ENCODE data around the gene EGLN3. TPM values are rescaled to one million over a fixed set of nuclear protein-coding genes. Genes with fewer than 3 reads are reported as not detected.
"Not testable (repeated sequence)": the region's sequence is repeated elsewhere in the genome, so short reads cannot be mapped to it uniquely, and the experiment has no call there.

The EGLN3 gene
- polyA plus RNA-seq, 2 of the 4 experiments (the other 2 are of a cell fraction): 3.5 to 15.4 TPM

DNA sequence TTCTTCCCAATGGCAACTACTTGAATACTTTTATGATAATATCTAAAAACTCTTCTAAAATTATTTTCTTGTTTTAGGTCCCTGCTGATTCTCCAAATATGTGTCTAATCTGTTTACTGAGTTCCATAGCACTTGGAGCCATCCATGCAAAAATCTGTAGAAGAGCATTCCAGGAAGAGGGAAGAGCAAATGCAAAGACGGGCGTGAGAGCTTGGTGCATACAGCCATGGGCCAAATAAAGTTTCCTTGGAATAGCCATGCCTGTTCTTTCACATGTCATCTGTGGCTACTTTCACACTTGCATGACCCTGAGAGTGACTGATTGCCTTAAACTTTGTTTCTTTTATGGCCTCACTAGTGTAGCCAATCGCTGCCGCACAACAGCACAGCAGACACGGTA is 13.0 kb upstream of the EGLN3 start:
- DNase-seq (ENCODE audit: low read depth in 1 of 2, low spot score in 1 of 2) (no peak), ATAC-seq (no peak), FAIRE-seq (no peak)
- TF ChIP-seq, protein P1, sequence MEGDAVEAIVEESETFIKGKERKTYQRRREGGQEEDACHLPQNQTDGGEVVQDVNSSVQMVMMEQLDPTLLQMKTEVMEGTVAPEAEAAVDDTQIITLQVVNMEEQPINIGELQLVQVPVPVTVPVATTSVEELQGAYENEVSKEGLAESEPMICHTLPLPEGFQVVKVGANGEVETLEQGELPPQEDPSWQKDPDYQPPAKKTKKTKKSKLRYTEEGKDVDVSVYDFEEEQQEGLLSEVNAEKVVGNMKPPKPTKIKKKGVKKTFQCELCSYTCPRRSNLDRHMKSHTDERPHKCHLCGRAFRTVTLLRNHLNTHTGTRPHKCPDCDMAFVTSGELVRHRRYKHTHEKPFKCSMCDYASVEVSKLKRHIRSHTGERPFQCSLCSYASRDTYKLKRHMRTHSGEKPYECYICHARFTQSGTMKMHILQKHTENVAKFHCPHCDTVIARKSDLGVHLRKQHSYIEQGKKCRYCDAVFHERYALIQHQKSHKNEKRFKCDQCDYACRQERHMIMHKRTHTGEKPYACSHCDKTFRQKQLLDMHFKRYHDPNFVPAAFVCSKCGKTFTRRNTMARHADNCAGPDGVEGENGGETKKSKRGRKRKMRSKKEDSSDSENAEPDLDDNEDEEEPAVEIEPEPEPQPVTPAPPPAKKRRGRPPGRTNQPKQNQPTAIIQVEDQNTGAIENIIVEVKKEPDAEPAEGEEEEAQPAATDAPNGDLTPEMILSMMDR (IDR thresholded peaks at IDR 0.05): no peak
- TF ChIP-seq EHF (CRISPR knock-in tag; IDR thresholded peaks at IDR 0.05) (no peak), TFCP2L1 (CRISPR knock-in tag; IDR thresholded peaks at IDR 0.05) (no peak), FOSB (CRISPR knock-in tag; IDR thresholded peaks at IDR 0.05) (no peak), CHD2 (IDR thresholded peaks at IDR 0.05; ENCODE audit: low read length, partially characterized antibody) (no peak), JUNB (IDR thresholded peaks at IDR 0.05) (no peak), JUN (IDR thresholded peaks at IDR 0.05) (no peak), HDAC2 (IDR thresholded peaks at IDR 0.05) (no peak), SREBF2 (IDR thresholded peaks at IDR 0.05) (no peak), GATA3 (IDR thresholded peaks at IDR 0.05; ENCODE audit: borderline replicate concordance) (no peak), RARB (CRISPR knock-in tag; IDR thresholded peaks at IDR 0.05) (no peak), SMC3 (IDR thresholded peaks at IDR 0.05) (no peak), MYC (IDR thresholded peaks at IDR 0.05; ENCODE audit: borderline replicate concordance, low read length) (no peak), ZFP36 (IDR thresholded peaks at IDR 0.05; ENCODE audit: borderline replicate concordance, partially characterized antibody) (no peak), NFE2L2 (conservative IDR thresholded peaks at IDR 0.05; ENCODE audit: low read length) (no peak), MAZ (IDR thresholded peaks at IDR 0.05; ENCODE audit: borderline replicate concordance, low read depth, low read length) (no peak)
- TF ChIP-seq, protein P2, sequence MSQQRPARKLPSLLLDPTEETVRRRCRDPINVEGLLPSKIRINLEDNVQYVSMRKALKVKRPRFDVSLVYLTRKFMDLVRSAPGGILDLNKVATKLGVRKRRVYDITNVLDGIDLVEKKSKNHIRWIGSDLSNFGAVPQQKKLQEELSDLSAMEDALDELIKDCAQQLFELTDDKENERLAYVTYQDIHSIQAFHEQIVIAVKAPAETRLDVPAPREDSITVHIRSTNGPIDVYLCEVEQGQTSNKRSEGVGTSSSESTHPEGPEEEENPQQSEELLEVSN (IDR thresholded peaks at IDR 0.05; ENCODE audit: borderline replicate concordance, low read depth): no peak
- TF ChIP-seq, protein P3, sequence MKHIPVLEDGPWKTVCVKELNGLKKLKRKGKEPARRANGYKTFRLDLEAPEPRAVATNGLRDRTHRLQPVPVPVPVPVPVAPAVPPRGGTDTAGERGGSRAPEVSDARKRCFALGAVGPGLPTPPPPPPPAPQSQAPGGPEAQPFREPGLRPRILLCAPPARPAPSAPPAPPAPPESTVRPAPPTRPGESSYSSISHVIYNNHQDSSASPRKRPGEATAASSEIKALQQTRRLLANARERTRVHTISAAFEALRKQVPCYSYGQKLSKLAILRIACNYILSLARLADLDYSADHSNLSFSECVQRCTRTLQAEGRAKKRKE (CRISPR knock-in tag; IDR thresholded peaks at IDR 0.05; ENCODE audit: low read depth): no peak
- H3K4me2 ChIP-seq: no peak overlapping the region
- H3K4me3 ChIP-seq: no peak overlapping the region
- 92% methylated on average over 5 of the region's 5 CpGs for WGBS (ENCODE audit: missing lambda C conversion rate)
- H3K9me3 ChIP-seq: no peaks in the 10 kb centered on the region
- CTCF ChIA-PET: interaction anchor here (1.8 kb wide), 1 partner anchor 135 kb away, joined by 10 read pairs; no protein-coding TSS in a partner anchor
- no peak overlapping the region for H3K27ac ChIP-seq
- H3K4me1 ChIP-seq: no peaks in the 10 kb centered on the region
- POLR2A ChIA-PET: no interaction called here

DNA sequence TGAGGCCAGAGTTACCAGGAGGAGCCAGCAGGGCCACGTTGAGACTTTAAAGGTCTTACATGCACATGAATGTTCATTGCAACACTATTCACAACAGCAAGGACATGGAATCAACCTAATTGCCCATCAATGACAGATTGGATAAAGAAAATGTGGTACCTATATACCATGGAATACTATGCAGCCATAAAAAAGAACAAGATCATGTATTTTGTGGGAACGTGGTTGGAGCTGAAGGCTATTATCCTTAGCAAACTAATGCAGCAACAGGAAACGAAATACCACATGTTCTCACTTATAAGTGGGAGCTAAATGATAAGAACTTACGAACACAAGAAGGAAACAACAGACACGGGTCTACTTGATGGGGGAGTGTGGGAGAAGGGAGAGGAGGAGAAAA is 11.6 kb upstream of the EGLN3 start:
- H3K4me1 ChIP-seq; ATAC-seq; H3K4me2 ChIP-seq; DNase-seq (ENCODE audit: low read depth in 1 of 2, low spot score in 1 of 2); FAIRE-seq; H3K27ac ChIP-seq; POLR2A ChIA-PET; H3K4me3 ChIP-seq; H3K9me3 ChIP-seq: not testable (repeated sequence)
- 49% methylated on average over 5 of the region's 5 CpGs for WGBS (ENCODE audit: missing lambda C conversion rate)
- CTCF ChIA-PET: interaction anchor here (1.0 to 1.5 kb wide), 2 partner anchors 56 to 136 kb away, joined by 3 to 4 read pairs; no protein-coding TSS in a partner anchor

DNA sequence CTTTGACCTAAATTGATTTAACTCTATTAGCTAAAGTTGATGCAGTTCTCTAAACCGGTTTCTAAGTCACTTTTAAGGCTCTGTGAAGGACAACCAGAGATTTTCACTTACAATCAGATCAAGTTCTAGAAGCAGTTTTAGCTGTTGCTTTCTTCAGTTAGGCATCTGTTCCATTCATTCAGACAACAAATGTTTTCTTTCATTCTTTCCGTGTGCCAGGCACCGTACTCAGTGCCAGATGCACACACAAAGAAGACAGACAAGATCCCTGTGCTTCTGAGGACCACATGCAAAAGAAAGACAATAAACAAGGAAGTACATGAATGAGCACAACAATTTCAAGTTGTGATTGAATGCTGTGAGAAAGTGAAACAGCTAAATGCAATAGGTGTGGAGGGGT is 11.1 kb upstream of the EGLN3 start:
- ATAC-seq: no peak
- CTCF ChIA-PET: interaction anchor here (1.0 to 1.5 kb wide), 3 partner anchors 11 to 137 kb away, joined by 3 to 4 read pairs (median 3); partner anchors contain the start of gene EGLN3
- TF ChIP-seq RAD21 (conservative IDR thresholded peaks at IDR 0.05 in 1 of 2, IDR thresholded peaks at IDR 0.05 in 1 of 2): no peak
- no peak for TF ChIP-seq TFCP2L1 (CRISPR knock-in tag; IDR thresholded peaks at IDR 0.05)
- TF ChIP-seq EHF (CRISPR knock-in tag; IDR thresholded peaks at IDR 0.05): no peak
- TF ChIP-seq JUN (IDR thresholded peaks at IDR 0.05): no peak
- no peak for TF ChIP-seq BHLHE40 (IDR thresholded peaks at IDR 0.05; ENCODE audit: low read depth, low read length)
- no peak for TF ChIP-seq EP300 (IDR thresholded peaks at IDR 0.05)
- TF ChIP-seq, protein P4, sequence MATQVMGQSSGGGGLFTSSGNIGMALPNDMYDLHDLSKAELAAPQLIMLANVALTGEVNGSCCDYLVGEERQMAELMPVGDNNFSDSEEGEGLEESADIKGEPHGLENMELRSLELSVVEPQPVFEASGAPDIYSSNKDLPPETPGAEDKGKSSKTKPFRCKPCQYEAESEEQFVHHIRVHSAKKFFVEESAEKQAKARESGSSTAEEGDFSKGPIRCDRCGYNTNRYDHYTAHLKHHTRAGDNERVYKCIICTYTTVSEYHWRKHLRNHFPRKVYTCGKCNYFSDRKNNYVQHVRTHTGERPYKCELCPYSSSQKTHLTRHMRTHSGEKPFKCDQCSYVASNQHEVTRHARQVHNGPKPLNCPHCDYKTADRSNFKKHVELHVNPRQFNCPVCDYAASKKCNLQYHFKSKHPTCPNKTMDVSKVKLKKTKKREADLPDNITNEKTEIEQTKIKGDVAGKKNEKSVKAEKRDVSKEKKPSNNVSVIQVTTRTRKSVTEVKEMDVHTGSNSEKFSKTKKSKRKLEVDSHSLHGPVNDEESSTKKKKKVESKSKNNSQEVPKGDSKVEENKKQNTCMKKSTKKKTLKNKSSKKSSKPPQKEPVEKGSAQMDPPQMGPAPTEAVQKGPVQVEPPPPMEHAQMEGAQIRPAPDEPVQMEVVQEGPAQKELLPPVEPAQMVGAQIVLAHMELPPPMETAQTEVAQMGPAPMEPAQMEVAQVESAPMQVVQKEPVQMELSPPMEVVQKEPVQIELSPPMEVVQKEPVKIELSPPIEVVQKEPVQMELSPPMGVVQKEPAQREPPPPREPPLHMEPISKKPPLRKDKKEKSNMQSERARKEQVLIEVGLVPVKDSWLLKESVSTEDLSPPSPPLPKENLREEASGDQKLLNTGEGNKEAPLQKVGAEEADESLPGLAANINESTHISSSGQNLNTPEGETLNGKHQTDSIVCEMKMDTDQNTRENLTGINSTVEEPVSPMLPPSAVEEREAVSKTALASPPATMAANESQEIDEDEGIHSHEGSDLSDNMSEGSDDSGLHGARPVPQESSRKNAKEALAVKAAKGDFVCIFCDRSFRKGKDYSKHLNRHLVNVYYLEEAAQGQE (IDR thresholded peaks at IDR 0.05): no peak
- no peak for TF ChIP-seq ZSCAN20 (CRISPR knock-in tag; IDR thresholded peaks at IDR 0.05)
- no peak for DNase-seq (ENCODE audit: low read depth in 1 of 2, low spot score in 1 of 2)
- no peak for FAIRE-seq
- POLR2A ChIA-PET: no interaction called here
- H3K4me3 ChIP-seq: no peak overlapping the region
- H3K4me1 ChIP-seq: no peaks in the 10 kb centered on the region
- no peak overlapping the region for H3K4me2 ChIP-seq
- whole genome bisulfite sequencing (ENCODE audit: missing lambda C conversion rate): 58% methylated on average over 3 of the region's 3 CpGs
- H3K27ac ChIP-seq: no peak overlapping the region
- no peaks in the 10 kb centered on the region for H3K9me3 ChIP-seq

Data from A549 (cell line).